ENCODE measurements around the gene SLC7A6. TPM values are rescaled to one million over a fixed set of nuclear protein-coding genes. Genes with fewer than 3 reads are reported as not detected.

Gene SLC7A6
- total and polyA plus RNA-seq, 2 of the 13 experiments (the other 11 are each of a cell fraction or from before 2014, with no cell fraction given) = 35.8 to 70.8 TPM

- TF ChIP-seq BCL3 (CRISPR knock-in tag; IDR thresholded peaks at IDR 0.05) (0 out of 2 replicates have a peak, but pooled peaks have one; percentile 3), ARID2 (CRISPR knock-in tag; IDR thresholded peaks at IDR 0.05; ENCODE audit: borderline replicate concordance) (no peak), SATB2 (CRISPR knock-in tag; IDR thresholded peaks at IDR 0.05) (no peak), NFE2L1 (CRISPR knock-in tag; IDR thresholded peaks at IDR 0.05; ENCODE audit: borderline replicate concordance) (no peak), ZIK1 (CRISPR knock-in tag; IDR thresholded peaks at IDR 0.05; ENCODE audit: borderline replicate concordance, low read depth) (0 out of 2 replicates have a peak, but pooled peaks have one; percentile 35), ZBTB37 (CRISPR knock-in tag; IDR thresholded peaks at IDR 0.05) (0 out of 2 replicates have a peak, but pooled peaks have one; percentile 45), ZNF281 (CRISPR knock-in tag; IDR thresholded peaks at IDR 0.05; ENCODE audit: borderline replicate concordance) (no peak), STAT5B (CRISPR knock-in tag; IDR thresholded peaks at IDR 0.05) (no peak), ARHGAP35 (CRISPR knock-in tag; IDR thresholded peaks at IDR 0.05; ENCODE audit: borderline replicate concordance) (no peak), HNRNPL (IDR thresholded peaks at IDR 0.05; ENCODE audit: low read depth, low read length) (0 out of 2 replicates have a peak, but pooled peaks have one; percentile 29), ZNF546 (CRISPR knock-in tag; conservative IDR thresholded peaks at IDR 0.05) (0 out of 2 replicates have a peak, but pooled peaks have one; percentile 27), ZNF136 (CRISPR knock-in tag; IDR thresholded peaks at IDR 0.05; ENCODE audit: low read depth) (0 out of 2 replicates have a peak, but pooled peaks have one; percentile 30), ZNF12 (CRISPR knock-in tag; IDR thresholded peaks at IDR 0.05) (no peak)
- TF ChIP-seq, protein P1, sequence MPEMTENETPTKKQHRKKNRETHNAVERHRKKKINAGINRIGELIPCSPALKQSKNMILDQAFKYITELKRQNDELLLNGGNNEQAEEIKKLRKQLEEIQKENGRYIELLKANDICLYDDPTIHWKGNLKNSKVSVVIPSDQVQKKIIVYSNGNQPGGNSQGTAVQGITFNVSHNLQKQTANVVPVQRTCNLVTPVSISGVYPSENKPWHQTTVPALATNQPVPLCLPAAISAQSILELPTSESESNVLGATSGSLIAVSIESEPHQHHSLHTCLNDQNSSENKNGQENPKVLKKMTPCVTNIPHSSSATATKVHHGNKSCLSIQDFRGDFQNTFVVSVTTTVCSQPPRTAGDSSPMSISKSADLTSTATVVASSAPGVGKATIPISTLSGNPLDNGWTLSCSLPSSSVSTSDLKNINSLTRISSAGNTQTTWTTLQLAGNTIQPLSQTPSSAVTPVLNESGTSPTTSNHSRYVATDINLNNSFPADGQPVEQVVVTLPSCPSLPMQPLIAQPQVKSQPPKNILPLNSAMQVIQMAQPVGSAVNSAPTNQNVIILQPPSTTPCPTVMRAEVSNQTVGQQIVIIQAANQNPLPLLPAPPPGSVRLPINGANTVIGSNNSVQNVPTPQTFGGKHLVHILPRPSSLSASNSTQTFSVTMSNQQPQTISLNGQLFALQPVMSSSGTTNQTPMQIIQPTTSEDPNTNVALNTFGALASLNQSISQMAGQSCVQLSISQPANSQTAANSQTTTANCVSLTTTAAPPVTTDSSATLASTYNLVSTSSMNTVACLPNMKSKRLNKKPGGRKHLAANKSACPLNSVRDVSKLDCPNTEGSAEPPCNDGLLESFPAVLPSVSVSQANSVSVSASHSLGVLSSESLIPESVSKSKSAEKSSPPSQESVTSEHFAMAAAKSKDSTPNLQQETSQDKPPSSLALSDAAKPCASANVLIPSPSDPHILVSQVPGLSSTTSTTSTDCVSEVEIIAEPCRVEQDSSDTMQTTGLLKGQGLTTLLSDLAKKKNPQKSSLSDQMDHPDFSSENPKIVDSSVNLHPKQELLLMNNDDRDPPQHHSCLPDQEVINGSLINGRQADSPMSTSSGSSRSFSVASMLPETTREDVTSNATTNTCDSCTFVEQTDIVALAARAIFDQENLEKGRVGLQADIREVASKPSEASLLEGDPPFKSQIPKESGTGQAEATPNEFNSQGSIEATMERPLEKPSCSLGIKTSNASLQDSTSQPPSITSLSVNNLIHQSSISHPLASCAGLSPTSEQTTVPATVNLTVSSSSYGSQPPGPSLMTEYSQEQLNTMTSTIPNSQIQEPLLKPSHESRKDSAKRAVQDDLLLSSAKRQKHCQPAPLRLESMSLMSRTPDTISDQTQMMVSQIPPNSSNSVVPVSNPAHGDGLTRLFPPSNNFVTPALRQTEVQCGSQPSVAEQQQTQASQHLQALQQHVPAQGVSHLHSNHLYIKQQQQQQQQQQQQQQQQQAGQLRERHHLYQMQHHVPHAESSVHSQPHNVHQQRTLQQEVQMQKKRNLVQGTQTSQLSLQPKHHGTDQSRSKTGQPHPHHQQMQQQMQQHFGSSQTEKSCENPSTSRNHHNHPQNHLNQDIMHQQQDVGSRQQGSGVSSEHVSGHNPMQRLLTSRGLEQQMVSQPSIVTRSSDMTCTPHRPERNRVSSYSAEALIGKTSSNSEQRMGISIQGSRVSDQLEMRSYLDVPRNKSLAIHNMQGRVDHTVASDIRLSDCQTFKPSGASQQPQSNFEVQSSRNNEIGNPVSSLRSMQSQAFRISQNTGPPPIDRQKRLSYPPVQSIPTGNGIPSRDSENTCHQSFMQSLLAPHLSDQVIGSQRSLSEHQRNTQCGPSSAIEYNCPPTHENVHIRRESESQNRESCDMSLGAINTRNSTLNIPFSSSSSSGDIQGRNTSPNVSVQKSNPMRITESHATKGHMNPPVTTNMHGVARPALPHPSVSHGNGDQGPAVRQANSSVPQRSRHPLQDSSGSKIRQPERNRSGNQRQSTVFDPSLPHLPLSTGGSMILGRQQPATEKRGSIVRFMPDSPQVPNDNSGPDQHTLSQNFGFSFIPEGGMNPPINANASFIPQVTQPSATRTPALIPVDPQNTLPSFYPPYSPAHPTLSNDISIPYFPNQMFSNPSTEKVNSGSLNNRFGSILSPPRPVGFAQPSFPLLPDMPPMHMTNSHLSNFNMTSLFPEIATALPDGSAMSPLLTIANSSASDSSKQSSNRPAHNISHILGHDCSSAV (CRISPR knock-in tag; IDR thresholded peaks at IDR 0.05; ENCODE audit: borderline replicate concordance) = no peak
Observed at GRCh38 chr16:68263559-68264127, 683 bp upstream of the SLC7A6 start (continued).
